Neuron (in vitro differentiated cells): ENCODE results near the gene RNASE4.
"Not testable (repeated sequence)": the region's sequence is repeated elsewhere in the genome, so short reads cannot be mapped to it uniquely, and the experiment has no call there.

ENCODE experiments used
- H2AFZ ChIP-seq: one replicate; pipeline ENCODE4 v1.6.1; 2013; ENCODE audit warnings: low read depth, mild to moderate bottlenecking, inconsistent platforms, low read length, moderate library complexity
- H3K27me3 ChIP-seq: one replicate; pipeline ENCODE4 v1.6.1; 2013; ENCODE audit warnings: low read length; ENCODE audit not compliant: insufficient read depth
- H3K36me3 ChIP-seq: one replicate; pipeline ENCODE4 v1.6.1; 2013; ENCODE audit warnings: low read length; ENCODE audit not compliant: insufficient read depth
- H3K4me1 ChIP-seq: one replicate; pipeline ENCODE4 v1.6.1; 2013; ENCODE audit warnings: low read length; ENCODE audit not compliant: insufficient read depth
- H3K4me3 ChIP-seq: 2 replicates; pipeline ENCODE4 v1.5.1; 2013; ENCODE audit warnings: mild to moderate bottlenecking, low read length, moderate library complexity
- H3K9me3 ChIP-seq: one replicate; pipeline ENCODE4 v1.6.1; 2013; ENCODE audit warnings: low read length

Gene RNASE4

DNA sequence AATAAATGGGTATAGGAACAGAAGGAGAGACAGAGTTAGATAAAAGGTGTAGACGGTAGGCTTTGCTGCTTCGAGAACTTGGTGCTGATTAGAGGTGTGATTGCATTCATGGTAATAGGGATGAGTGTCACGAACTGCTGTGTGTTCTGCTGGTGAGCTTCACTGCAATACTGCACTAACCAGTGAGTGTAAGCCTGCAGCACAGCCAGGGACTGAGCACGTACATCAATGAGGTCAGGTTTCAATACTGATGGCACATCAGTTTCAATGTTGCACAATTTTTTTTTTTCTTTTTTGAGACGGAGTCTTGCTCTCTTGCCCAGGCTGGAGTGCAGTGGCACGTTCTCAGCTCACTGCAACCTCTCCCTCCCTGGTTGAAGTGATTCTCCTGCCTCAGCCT lies 36.4 kb downstream of the RNASE4 start:
- H3K4me1 ChIP-seq: no peaks in the 10 kb centered on the region
- no peak overlapping the region for H3K4me3 ChIP-seq
- no peaks in the 10 kb centered on the region for H3K9me3 ChIP-seq
- no peaks in the 10 kb centered on the region for H3K36me3 ChIP-seq
- H3K27me3 ChIP-seq: no peaks in the 10 kb centered on the region
- no peak overlapping the region for H2AFZ ChIP-seq

DNA sequence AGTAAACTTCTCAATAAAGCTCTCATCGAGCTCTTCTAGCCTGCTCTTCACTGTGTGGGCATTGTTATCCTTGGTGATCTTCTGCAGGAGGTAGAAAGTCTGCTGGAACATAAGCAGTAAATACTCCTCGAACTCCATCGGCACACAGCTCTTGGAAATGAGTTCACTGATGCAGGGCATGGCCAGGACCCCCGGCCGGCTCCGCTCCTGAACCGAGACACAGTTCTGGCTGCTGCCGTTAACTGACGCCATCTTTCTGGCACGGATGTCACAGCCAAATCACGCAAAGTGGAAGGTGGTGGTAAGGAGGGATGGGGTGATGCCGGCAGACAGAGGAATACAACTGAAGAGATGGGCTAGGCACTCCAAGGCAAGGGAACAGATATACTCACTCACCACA lies 37.7 kb downstream of the RNASE4 start:
- Histone ChIP-seq H3K4me1 (no peaks in the 10 kb centered on the region), H2AFZ (no peak overlapping the region), H3K36me3 (no peaks in the 10 kb centered on the region), H3K27me3 (no peaks in the 10 kb centered on the region), H3K4me3 (no peak overlapping the region), H3K9me3 (no peaks in the 10 kb centered on the region)

DNA sequence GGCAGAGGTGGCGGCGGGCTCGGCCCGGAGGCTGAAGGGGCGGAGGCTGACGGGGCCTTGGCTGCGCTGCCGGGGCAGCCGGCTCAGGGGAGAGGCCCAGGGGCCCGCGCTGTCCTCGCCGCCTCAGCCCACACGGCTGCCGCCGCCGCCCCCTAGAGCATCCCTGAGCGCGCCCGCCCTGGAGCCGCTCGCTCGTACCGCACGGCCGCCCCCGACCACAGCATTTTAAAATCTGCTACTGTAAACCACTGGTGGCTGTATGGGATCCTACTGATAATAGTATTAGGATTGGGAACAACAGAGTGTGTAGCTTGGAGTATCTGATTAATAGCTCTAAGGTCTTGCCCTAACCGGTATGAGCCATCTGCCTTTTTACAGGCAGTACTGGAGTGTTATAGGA lies 39.1 kb downstream of the RNASE4 start:
- no peak overlapping the region for H2AFZ ChIP-seq
- no peaks in the 10 kb centered on the region for H3K36me3 ChIP-seq
- no peaks in the 10 kb centered on the region for H3K27me3 ChIP-seq
- H3K4me1 ChIP-seq: peaks cover 7% of the 10 kb centered on the region
- no peak overlapping the region for H3K4me3 ChIP-seq
- H3K9me3 ChIP-seq: no peaks in the 10 kb centered on the region

DNA sequence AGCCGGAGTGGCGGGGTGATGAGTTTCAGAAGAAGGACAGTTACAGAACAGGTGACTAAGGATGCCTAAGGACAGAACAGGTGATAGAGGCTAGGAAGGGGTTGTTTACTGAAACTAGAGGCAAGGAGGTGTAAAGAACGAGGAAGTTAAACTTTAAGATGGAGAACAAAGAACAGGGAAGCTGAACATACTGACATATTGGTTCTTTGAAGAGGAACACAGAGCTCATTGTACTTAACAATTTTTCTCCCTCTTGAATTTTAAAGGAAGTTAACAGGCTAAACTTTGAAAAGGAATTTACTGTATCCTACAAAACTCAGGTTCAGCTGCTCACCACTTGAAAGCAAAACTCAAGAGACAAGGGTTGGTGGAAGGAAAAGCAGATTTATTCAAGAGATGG lies 41.8 kb downstream of the RNASE4 start:
- H3K27me3 ChIP-seq, H2AFZ ChIP-seq, H3K4me3 ChIP-seq, H3K36me3 ChIP-seq, H3K4me1 ChIP-seq, H3K9me3 ChIP-seq: not testable (repeated sequence)

DNA sequence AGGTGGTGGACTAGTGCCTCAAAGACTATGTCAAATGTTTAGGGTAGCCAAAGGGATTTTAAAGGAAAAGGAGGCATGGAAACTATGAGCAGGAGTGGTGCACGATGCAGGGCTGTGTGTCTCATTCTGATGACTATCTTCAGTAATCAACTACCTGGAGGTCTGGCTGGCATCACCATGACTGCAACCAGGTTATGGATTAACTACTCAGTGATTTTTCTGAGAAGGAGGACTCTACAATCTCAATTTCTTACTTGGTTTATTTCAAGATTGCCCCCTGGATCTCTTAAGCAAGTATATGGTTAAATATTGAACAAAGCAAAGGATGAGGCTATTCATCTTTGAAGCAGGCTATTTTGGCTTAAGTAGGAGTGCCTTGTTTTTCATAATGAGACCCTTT lies 42.2 kb downstream of the RNASE4 start:
- Histone ChIP-seq H3K4me1 (peaks cover 12% of the 10 kb centered on the region), H2AFZ (no peak overlapping the region), H3K36me3 (no peaks in the 10 kb centered on the region), H3K4me3 (no peak overlapping the region), H3K27me3 (no peaks in the 10 kb centered on the region), H3K9me3 (no peaks in the 10 kb centered on the region)

DNA sequence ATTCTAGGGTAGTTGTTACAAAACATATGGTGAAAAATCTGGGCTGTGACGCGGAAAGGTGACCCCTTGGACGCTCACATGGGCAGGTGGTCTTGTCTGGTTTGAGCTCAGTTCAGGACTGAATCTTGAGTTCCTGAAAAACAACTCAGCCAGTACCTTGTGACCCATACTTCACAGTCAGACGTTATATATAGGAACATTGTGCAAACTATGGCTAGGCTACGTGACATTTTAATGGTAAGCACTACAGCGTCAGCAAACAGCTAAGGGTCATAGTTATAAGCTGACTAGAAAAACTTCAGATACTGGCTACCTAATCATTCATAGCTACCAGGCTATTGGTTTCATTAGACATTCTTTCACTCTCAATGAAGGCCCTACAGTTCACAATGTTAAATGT lies 46.5 kb downstream of the RNASE4 start:
- Histone ChIP-seq H3K4me3 (no peak overlapping the region), H2AFZ (no peak overlapping the region), H3K4me1 (peaks cover 39% of the 10 kb centered on the region)

DNA sequence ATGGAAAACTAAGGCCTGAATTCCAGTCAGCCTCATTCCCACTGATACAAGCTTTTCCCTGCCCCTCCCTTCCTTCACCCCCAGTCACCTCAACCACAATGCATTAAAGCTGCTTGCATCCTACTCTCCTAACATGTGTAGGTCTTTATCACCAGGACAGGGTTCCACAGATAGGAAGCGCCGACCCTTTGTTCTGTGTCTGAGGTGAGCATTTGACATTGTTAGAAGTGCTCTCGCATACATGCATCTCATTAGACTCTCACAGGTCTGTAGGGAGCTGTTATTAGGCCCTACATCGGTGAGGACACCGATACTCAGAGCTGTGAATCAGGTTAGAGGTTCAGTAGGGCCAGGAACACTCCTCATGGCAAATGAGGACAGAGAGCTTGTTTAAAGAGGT lies 48.1 kb downstream of the RNASE4 start:
- Histone ChIP-seq H3K27me3 (no peaks in the 10 kb centered on the region), H3K9me3 (no peaks in the 10 kb centered on the region), H3K4me1 (peaks cover 39% of the 10 kb centered on the region), H3K4me3 (no peak overlapping the region), H3K36me3 (no peaks in the 10 kb centered on the region), H2AFZ (no peak overlapping the region)

More for the DNA sequence above, 46.5 kb downstream of the RNASE4 start:
- H3K36me3 ChIP-seq: no peaks in the 10 kb centered on the region
- no peaks in the 10 kb centered on the region for H3K9me3 ChIP-seq
- H3K27me3 ChIP-seq: no peaks in the 10 kb centered on the region

DNA sequence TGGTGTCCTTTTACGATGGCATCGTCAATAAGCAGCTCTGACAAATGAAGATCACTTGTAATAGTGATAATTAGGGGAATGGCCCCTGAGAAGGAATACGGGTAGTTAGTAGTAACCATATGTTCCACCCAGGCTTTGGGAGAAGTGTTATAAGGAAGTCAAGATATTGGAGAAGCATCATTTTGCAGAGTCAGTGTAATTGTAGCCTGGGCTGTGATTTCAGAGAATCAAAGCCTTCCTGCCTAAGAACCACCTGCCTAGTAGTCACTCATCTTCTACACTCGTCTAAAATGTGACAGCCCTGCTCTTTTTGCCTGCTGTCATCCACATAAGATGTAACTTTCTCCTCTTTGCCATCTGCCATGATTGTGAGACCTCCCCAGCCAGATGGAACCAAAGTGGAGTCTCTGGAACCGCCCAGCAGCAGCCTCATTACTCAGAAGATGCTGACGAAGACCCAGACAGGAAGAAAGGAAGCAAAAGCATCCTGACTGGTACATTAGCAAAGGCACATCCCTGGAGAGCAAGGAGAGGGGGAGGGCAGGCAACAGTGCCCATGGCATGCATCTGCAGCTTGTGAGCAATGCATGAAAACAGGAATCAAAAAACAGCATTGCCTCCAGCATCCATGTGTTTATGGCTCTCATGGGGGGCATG lies 48.7 kb downstream of the RNASE4 start:
- no peak overlapping the region for H3K4me3 ChIP-seq
- peaks cover 36% of the 10 kb centered on the region for H3K4me1 ChIP-seq
- no peaks in the 10 kb centered on the region for H3K9me3 ChIP-seq
- no peaks in the 10 kb centered on the region for H3K27me3 ChIP-seq
- H2AFZ ChIP-seq: no peak overlapping the region
- no peaks in the 10 kb centered on the region for H3K36me3 ChIP-seq

DNA sequence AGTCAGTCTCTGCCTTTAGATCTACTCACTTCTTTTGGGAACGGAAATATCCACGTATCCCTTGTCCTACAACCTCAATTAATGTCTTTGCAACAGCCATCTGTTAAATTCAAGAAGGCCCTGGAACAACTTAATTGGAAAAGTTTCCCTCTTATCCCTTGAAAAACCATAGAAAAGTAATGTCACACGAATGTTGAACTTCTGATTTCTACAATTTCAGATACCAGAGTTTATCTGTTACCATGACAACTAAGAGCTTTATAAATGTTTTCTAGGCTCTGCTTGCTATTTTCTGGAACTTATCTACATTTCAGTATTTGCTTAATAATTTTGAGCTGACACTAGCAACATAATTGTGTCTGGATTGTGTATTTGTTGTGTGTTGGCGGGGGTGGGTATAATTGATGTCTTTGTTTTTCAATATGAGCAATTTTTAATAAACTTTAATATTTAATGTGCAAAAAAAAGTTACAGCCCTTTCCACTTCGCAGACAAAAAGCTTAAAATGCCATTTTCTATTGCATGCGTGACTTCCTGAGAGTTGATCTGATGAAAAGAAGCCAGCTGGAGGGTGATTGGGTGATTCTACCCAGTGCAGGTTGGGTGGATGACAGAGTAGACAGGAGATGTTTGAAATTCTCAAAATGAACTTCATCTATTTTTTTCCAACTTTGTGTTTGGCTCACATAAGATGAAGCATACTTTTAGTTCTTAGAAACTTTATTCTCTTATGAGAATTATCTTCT lies 49.5 kb downstream of the RNASE4 start:
- no peak overlapping the region for H2AFZ ChIP-seq
- H3K9me3 ChIP-seq: no peaks in the 10 kb centered on the region
- H3K27me3 ChIP-seq: no peaks in the 10 kb centered on the region
- no peaks in the 10 kb centered on the region for H3K36me3 ChIP-seq
- no peak overlapping the region for H3K4me3 ChIP-seq
- H3K4me1 ChIP-seq: peaks cover 32% of the 10 kb centered on the region

DNA sequence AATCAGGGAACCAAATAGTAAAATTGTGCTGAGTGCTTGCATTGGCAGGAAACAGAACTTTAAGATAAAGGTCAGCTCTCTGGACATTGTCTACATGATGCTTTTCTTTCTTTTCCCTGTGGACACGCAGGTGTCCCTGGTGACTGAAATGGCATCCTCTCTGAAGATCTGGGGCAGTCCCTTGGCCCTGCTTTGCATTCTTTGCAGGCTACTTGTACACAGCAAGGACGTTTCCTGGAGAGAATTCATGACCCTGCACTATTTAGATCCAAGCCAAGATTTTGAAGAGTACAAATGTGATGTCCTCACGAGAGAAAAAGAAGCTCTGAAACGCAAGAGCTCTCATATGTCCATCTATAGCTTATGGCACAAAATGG lies 50.1 kb downstream of the RNASE4 start:
- no peaks in the 10 kb centered on the region for H3K27me3 ChIP-seq
- H3K9me3 ChIP-seq: no peaks in the 10 kb centered on the region
- no peak overlapping the region for H3K4me3 ChIP-seq
- H3K4me1 ChIP-seq: peaks cover 32% of the 10 kb centered on the region
- no peaks in the 10 kb centered on the region for H3K36me3 ChIP-seq
- H2AFZ ChIP-seq: no peak overlapping the region

DNA sequence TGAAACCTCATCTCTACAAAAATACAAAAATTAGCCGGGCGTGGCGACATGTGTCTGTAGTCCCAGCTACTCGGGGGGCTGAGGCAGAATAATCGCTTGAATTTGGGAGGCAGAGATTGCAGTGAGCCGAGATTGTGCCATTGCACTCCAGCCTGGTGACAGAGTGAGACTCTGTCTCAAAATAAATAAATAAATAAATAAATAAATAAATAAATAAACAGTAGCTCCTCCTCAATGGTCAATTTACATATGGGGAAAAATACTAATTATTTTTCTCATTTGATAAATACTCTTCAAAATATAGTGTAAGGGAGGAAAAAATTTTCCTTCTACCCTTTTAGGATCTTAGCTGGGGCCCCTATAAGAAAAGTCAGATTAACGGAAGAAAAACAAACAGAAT lies 53.9 kb downstream of the RNASE4 start:
- H3K27me3 ChIP-seq, H2AFZ ChIP-seq, H3K9me3 ChIP-seq, H3K4me3 ChIP-seq, H3K36me3 ChIP-seq: not testable (repeated sequence)
- peaks cover 20% of the 10 kb centered on the region for H3K4me1 ChIP-seq

DNA sequence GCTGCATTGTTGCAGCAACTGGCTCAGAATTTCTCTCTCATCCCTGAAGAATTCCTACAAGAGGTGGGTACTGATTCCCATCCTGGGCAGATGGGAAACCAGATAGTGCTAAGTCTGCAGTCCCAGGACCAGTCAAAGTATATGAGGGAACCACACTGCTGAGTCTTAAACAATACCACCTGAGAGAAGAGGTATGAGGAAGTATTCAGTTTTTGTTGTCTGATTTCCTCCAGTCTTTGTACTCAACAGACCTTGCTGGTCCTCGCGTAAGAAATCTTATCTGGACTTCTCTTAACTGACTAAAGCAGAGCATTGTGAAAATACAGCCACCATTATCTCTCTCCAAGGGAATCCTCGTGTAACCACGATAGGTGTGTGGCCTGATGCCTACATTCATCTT lies 57.8 kb downstream of the RNASE4 start:
- Histone ChIP-seq H2AFZ (no peak overlapping the region), H3K27me3 (no peaks in the 10 kb centered on the region), H3K36me3 (no peaks in the 10 kb centered on the region)

DNA sequence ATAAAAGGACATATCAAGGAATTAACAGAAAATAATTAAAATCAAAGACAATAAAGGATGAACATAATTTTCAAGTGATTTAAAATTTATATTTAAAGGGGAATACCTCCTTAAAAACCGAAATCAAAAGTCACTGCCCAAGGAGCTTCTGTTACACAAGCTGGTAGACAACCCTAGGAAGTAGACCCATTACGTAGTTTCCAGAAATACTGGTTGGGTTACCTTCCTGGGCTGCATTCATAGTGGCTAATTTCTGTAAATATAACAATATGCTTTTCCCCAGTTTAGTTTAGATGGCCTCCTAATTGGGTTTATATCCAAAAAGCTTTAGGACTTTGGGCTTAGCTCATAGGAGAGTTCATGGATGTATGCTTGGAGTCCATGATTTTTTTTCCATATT lies 59.2 kb downstream of the RNASE4 start:
- Histone ChIP-seq H3K9me3 (no peaks in the 10 kb centered on the region), H3K36me3 (no peaks in the 10 kb centered on the region), H3K27me3 (no peaks in the 10 kb centered on the region), H3K4me3 (no peak overlapping the region), H2AFZ (no peak overlapping the region), H3K4me1 (no peaks in the 10 kb centered on the region)

More for the DNA sequence above, 57.8 kb downstream of the RNASE4 start:
- Histone ChIP-seq H3K4me3 (no peak overlapping the region), H3K9me3 (no peaks in the 10 kb centered on the region), H3K4me1 (no peaks in the 10 kb centered on the region)
